BLaER1 treated with 17β-estradiol and CSF1 and Interleukin-3, amounts not matched to agents 10 nM and 100 nM (cell line): ENCODE measurements around the gene KCTD16.

Source experiments
- H3K27ac ChIP-seq, 11 experiments: shearing (Covaris generic); formaldehyde crosslinking; 2 replicates each; pipeline ENCODE4 v1.8.1; 2022
- H3K27me3 ChIP-seq, 11 experiments: shearing (Covaris generic); formaldehyde crosslinking; 2 replicates each; pipeline ENCODE4 v1.8.1; 2022
- H3K36me3 ChIP-seq, 11 experiments: shearing (Covaris generic); formaldehyde crosslinking; 2 replicates each; pipeline ENCODE4 v1.8.1; 2022
- H3K4me1 ChIP-seq, 10 experiments: shearing (Covaris generic); formaldehyde crosslinking; 2 replicates each; pipeline ENCODE4 v1.8.1; 2022
- H3K4me2 ChIP-seq, 11 experiments: shearing (Covaris generic); formaldehyde crosslinking; 2 replicates each; pipeline ENCODE4 v1.8.1; 2022
- H3K4me3 ChIP-seq, 10 experiments: shearing (Covaris generic); formaldehyde crosslinking; 2 replicates each; pipeline ENCODE4 v1.8.1; 2022
- H3K9ac ChIP-seq, 11 experiments: shearing (Covaris generic); formaldehyde crosslinking; 2 replicates each; pipeline ENCODE4 v1.8.1; 2022
- H3K9me3 ChIP-seq, 11 experiments: shearing (Covaris generic); formaldehyde crosslinking; replicated peaks in 1 of 11; 2 replicates each; pipeline ENCODE4 v1.8.1; 2022
- H4K20me1 ChIP-seq, 11 experiments: shearing (Covaris generic); formaldehyde crosslinking; 2 replicates each; pipeline ENCODE4 v1.8.1; 2022
- Cebpa-rat ChIP-seq, 11 experiments: shearing (Covaris generic); IDR thresholded peaks; 2 replicates each; pipeline ENCODE4 v1.8.1; 2022

The KCTD16 gene

DNA sequence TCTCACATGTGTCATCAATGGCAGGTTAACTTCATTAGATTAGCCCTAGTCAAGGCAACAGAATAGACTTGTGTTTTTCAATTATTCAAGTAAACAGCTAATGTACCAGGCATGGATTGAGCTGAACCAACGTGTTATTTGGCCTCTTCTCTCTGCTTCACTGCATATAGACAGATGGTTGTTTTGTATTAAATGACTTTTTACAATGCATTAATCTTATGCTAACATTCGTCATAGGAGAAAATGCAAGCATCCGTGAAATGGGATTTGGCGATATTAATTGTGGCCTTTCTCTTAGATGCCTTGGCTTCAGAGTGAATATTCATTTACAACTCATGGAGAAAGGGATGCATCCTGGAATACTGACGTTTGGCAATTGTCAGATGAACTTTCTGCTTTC, 208.0 kb downstream of the KCTD16 start:
- Histone ChIP-seq H3K36me3 (no peaks in the 10 kb centered on the region), H4K20me1 (no peaks in the 10 kb centered on the region), H3K27me3 (no peaks in the 10 kb centered on the region), H3K9me3 (peaks cover 0 to 19% (median 10%) of the 10 kb centered on the region in 11 experiments; a peak in 14 of 22 replicates), H3K27ac (no peak overlapping the region), H3K4me1 (no peaks in the 10 kb centered on the region), H3K9ac (no peak overlapping the region), H3K4me2 (no peak overlapping the region), H3K4me3 (no peak overlapping the region)
- TF ChIP-seq Cebpa-rat (IDR thresholded peaks at IDR 0.05) = no peak

DNA sequence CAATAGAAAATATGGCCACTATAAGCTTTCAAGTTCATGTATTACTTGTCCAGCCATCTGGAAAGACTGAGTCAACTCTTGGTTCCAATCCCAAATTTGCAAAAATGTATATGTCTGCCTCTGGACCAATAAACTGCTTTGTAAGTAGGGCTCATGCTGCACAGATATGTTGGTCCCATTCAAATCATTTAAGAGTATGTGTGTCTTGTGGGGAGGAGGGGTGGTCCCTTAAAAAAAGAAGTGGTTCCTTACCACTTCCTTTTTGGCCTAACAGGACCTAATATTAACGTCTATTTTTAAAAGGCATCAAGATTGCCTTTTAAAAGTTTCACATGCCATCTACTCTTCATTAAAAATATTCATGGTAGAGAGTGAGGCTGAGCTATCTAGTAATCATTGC, 214.9 kb downstream of the KCTD16 start:
- H3K36me3 ChIP-seq = no peaks in the 10 kb centered on the region
- no peak overlapping the region for H3K4me3 ChIP-seq
- no peak overlapping the region for H3K9ac ChIP-seq
- H3K27me3 ChIP-seq = no peaks in the 10 kb centered on the region
- H3K4me1 ChIP-seq = peaks cover 9 to 13% (median 10%) of the 10 kb centered on the region in 10 experiments; a peak in 19 of 20 replicates
- peaks cover 0 to 16% (median 9%) of the 10 kb centered on the region in 11 experiments; a peak in 15 of 22 replicates for H3K9me3 ChIP-seq
- H4K20me1 ChIP-seq = no peaks in the 10 kb centered on the region
- H3K27ac ChIP-seq = no peak overlapping the region
- peak overlapping the region; percentile 12 to 52 (median 42); a peak in 19 of 22 replicates for H3K4me2 ChIP-seq
- no peak for TF ChIP-seq Cebpa-rat (IDR thresholded peaks at IDR 0.05)

DNA sequence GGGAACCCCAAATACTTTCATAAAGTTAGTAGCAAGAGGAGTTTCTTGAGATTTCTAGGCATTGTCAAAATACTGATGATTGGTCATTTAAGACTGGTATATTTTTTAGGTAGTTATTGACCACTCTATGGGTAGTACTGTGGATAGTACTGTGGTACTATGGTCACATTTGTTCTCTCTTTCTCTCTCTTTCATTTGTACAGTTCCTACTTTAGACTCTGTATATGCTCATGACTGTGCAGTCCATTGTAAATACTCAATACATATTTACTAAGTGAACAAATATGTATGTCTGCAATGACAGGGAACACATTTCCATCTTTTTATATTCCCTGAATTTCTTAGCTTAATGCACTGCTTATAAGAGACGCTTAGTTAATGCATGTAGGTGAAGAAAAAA, 215.6 kb downstream of the KCTD16 start:
- Histone ChIP-seq H3K9ac (no peak overlapping the region), H3K4me1 (peaks cover 9 to 13% (median 10%) of the 10 kb centered on the region in 10 experiments; a peak in 19 of 20 replicates), H3K36me3 (no peaks in the 10 kb centered on the region), H3K4me3 (no peak overlapping the region), H3K27ac (no peak overlapping the region), H3K27me3 (no peaks in the 10 kb centered on the region), H3K4me2 (peak overlapping the region in 5 of 11 experiments; percentile 12 to 52 (median 38); a peak in 9 of 22 replicates), H3K9me3 (peaks cover 0 to 10% (median 4%) of the 10 kb centered on the region in 11 experiments; a peak in 15 of 22 replicates), H4K20me1 (no peaks in the 10 kb centered on the region)
- no peak for TF ChIP-seq Cebpa-rat (IDR thresholded peaks at IDR 0.05)

DNA sequence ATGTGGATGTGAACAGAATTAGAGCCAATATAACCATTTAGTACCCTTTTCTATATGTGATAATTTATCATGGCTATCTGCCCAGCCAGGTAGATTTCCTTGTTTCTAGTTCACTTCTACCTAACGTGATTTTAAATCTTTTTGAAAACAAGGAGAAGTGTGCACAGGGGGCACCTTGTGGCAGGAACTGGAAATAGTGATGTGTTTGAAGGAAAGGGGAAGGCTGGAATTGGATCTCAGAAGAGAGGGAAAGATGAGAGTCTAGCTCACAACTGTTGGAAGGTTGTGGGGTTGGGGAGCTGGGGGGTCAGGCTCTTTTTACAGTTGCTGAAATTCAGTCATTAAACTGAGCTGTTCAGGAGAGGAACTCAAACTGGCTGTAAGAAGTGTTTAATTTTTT, 219.5 kb downstream of the KCTD16 start:
- no peaks in the 10 kb centered on the region for H3K36me3 ChIP-seq
- no peak overlapping the region for H3K27ac ChIP-seq

DNA sequence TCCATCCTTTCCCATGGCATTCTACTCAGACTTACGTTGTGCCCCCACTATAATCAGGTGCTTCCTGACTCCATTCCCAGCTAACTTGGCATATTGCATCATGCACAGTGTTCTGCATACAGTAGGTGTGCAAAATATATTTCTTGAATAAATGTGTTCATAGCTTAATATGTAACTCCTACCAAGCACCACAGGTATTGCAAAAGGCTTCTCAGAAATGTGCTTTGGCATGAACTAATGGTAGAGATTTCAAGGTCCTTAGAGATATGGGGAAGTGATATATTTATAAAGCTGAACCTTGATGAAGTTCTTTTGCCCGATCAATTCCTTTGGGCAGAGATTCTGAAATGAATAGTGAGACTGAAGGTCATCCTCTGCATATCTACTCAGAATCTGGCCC, 220.4 kb downstream of the KCTD16 start:
- Histone ChIP-seq H3K4me1 (peaks cover under 1 to 3% (median 1%) of the 10 kb centered on the region in 10 experiments; a peak in 12 of 20 replicates), H3K27ac (no peak overlapping the region), H3K9ac (no peak overlapping the region), H3K4me3 (no peak overlapping the region), H3K27me3 (no peaks in the 10 kb centered on the region), H3K9me3 (no peaks in the 10 kb centered on the region; a peak in 1 of 22 replicates), H4K20me1 (no peaks in the 10 kb centered on the region), H3K36me3 (no peaks in the 10 kb centered on the region), H3K4me2 (no peak overlapping the region)
- no peak for TF ChIP-seq Cebpa-rat (IDR thresholded peaks at IDR 0.05)

More for the DNA sequence above, 219.5 kb downstream of the KCTD16 start:
- Histone ChIP-seq H4K20me1 (no peaks in the 10 kb centered on the region), H3K4me3 (no peak overlapping the region), H3K4me2 (no peak overlapping the region), H3K27me3 (no peaks in the 10 kb centered on the region), H3K9ac (no peak overlapping the region), H3K4me1 (peaks cover 9 to 13% (median 10%) of the 10 kb centered on the region in 10 experiments; a peak in 19 of 20 replicates), H3K9me3 (no peaks in the 10 kb centered on the region; a peak in 1 of 22 replicates)
- TF ChIP-seq Cebpa-rat (IDR thresholded peaks at IDR 0.05) = no peak

DNA sequence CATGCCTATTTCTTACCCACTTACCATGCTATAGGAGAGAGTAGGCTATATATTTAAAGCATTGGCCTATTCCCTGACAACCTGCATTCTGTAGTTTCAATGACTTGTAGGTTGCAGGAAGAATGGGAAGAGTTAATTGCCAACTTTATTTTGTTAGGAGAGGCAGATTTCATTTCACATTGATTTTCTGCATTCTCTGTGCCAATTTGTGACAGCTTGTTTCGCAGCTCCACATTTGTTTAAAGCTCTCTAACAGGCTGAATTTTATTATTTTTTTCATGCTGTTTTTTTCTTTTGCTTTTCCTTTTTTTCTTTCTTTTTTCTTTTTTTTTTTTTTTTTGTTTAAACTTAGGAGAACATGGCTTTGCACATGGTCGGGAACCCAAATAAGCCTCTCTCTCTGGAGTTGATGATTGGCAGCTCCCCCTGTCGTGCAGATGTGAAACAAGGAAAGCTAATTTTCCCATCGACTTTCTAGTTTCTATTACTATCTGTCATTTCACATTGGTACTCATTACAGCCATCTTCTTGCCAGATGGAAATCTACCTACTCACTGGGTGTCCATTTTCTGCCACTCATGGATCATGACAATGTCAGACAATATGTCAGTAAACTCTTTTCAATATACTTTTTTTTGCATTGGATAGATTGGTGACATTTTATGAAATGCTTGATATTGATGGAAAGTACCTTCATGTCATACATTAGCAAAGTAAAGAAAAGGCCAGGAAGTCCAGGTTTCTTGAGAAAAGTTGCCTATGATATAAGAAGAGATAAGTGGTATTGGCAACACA, 223.2 kb downstream of the KCTD16 start:
- no peaks in the 10 kb centered on the region for H3K9me3 ChIP-seq
- H4K20me1 ChIP-seq = no peaks in the 10 kb centered on the region
- no peaks in the 10 kb centered on the region for H3K36me3 ChIP-seq
- no peak overlapping the region for H3K4me3 ChIP-seq
- H3K27ac ChIP-seq = no peak overlapping the region
- no peak overlapping the region for H3K4me2 ChIP-seq
- no peak overlapping the region for H3K9ac ChIP-seq
- TF ChIP-seq Cebpa-rat (IDR thresholded peaks at IDR 0.05) = no peak
- no peaks in the 10 kb centered on the region for H3K27me3 ChIP-seq
- no peaks in the 10 kb centered on the region for H3K4me1 ChIP-seq

DNA sequence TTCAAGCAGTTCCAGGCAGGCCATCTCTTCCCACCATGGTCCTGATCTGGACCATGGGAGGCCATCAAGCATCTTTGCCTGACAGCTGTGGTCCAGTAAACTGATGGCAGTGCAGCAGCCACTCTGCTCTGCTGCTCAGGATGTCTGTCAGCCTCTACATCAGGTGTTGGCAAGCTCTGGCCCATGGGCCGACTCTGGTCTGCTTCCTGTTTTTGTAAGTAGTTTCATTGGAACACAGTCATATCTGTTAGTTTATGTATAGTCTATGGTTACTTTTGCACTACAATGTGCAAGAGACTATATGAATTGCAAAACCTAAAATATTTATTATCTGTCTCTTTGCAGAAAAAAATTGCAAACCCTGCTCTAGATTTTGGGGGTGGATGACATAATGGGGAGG, 225.0 kb downstream of the KCTD16 start:
- Histone ChIP-seq H3K4me2 (no peak overlapping the region), H3K27me3 (no peaks in the 10 kb centered on the region), H3K9ac (no peak overlapping the region), H3K4me3 (no peak overlapping the region), H3K9me3 (no peaks in the 10 kb centered on the region), H3K36me3 (no peaks in the 10 kb centered on the region), H3K27ac (no peak overlapping the region), H3K4me1 (no peaks in the 10 kb centered on the region), H4K20me1 (no peaks in the 10 kb centered on the region)
- TF ChIP-seq Cebpa-rat (IDR thresholded peaks at IDR 0.05) = no peak

DNA sequence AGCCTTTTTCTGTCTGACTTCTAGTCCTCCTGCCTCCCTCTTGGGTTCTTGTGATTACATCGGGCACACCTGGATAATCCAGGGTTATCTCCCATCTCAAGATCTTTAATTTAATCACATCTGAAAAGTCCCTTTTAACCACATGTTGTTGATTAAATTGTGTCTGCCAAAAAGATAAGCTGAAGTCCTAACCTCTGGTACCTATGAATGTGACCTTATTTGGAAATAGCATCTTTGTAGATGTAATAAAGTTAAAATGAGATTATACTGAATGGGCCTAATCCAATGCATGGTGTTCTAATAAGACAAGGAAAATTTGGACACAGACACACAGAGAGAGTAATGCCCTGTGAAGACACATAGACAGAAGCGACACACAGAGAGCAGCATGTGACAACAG, 232.4 kb downstream of the KCTD16 start:
- Histone ChIP-seq H3K27ac (no peak overlapping the region), H3K9me3 (no peaks in the 10 kb centered on the region), H3K4me3 (no peak overlapping the region), H3K4me2 (no peak overlapping the region), H3K4me1 (no peaks in the 10 kb centered on the region), H3K36me3 (no peaks in the 10 kb centered on the region), H3K9ac (no peak overlapping the region), H4K20me1 (no peaks in the 10 kb centered on the region), H3K27me3 (no peaks in the 10 kb centered on the region)
- no peak for TF ChIP-seq Cebpa-rat (IDR thresholded peaks at IDR 0.05)

DNA sequence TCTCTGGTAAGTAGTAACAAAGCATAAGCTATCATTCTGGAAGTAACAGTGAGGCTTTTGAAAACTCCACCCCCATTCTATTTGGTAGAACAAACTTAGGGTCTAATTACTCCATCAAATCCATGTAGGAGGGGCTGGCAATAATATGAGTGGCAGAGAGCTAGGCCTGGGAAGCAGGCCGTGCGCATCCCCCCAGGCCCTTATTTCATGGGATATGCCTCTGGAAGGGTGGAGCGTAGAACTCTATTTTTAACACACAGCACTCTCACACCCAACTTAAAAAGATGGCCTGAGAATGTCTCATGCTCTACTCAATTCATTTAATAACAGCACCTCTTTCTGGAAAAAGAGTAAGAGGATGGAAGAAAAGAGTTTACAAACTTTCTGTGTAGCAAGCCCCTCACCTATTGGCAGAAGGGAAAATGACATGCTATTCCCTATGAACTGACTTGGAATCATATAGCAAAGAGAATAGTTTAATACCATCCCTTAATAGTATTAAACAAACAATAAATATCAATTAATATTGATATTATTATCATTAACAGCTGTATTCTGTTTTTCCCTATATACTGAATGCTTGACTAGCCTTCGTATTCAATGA, 233.2 kb downstream of the KCTD16 start:
- Histone ChIP-seq H3K4me2 (no peak overlapping the region), H3K36me3 (no peaks in the 10 kb centered on the region), H3K27me3 (no peaks in the 10 kb centered on the region), H3K4me3 (no peak overlapping the region), H3K4me1 (no peaks in the 10 kb centered on the region), H3K9me3 (no peaks in the 10 kb centered on the region), H4K20me1 (no peaks in the 10 kb centered on the region), H3K27ac (no peak overlapping the region), H3K9ac (no peak overlapping the region)
- no peak for TF ChIP-seq Cebpa-rat (IDR thresholded peaks at IDR 0.05)
